HG03064 (cell line): Measurements from ENCODE around the gene ARHGEF33.
"Not testable (repeated sequence)": the region's sequence is repeated elsewhere in the genome, so short reads cannot be mapped to it uniquely, and the experiment has no call there.

ENCODE experiments used
- ATAC-seq: cut with Tn5 transposase; IDR thresholded peaks from one replicate; pipeline ENCODE4 v1.9.1; 2021; ENCODE audit warnings: low read depth; ENCODE audit not compliant: unreplicated experiment

ARHGEF33 gene

GRCh38 chr2:38907743-38908562, 18.3 kb downstream of the ARHGEF33 start:
- peak; percentile 92 for ATAC-seq

DNA sequence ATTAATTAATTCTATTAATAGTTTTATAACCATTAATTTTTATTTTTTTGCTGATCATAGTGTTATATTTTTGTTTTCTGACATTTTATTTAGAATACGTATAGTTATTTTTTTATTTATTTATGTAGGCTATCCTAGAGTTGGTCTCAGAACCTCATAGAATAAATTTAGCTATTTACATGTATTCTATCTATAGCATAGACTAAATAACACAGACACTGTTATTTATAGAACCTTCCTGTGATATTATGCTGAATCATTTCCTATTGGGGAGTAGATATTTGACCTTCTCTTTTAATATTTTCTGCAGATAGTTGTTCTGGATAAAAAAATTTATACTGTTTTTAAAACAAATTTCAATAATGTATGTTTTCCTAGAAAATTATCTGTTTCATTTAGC, 20.2 kb downstream of the ARHGEF33 start:
- ATAC-seq, result no peak

DNA sequence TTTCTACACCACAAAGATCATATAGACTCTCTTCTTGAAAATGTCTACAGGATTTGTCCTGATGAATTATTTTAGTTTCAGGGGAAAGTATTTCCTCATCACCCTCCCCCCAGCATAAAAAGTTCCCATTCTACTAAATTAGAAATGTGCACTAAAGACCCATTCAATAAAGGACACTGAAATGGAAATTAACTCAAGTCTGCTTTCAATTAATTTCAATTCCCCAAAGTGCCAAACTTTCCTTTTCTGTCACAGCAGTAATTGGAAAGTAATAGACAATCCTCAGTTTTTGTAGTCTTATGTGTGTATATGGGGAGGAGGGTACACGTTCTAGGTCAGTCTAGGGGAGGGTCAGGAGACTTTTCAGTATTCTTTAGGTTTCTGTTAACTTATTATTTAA, 21.5 kb downstream of the ARHGEF33 start:
- no peak for ATAC-seq

DNA sequence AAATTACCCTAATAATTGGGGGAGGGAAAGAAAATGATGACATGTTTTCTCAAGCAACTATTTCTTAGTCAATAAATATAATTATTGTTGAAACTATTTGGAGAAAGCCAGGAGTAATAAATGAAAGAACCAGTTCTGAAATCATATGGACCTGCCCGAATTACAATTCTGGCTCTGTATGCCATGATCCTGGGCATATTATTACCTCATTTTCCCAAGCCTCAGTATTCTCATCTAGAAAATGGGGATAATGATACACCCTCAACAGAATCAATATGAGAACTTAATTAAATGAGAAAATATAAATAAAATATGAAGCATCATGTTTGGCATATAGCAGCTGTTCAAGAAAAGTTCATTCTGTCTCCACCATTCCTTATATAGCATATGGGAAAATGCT, 22.9 kb downstream of the ARHGEF33 start:
- no peak for ATAC-seq

GRCh38 chr2:38922389-38922788, 32.7 kb downstream of the ARHGEF33 start:
- no peak for ATAC-seq

GRCh38 chr2:38922902-38923301, 33.2 kb downstream of the ARHGEF33 start:
- ATAC-seq, result no peak

GRCh38 chr2:38925982-38926381, 36.3 kb downstream of the ARHGEF33 start:
- no peak for ATAC-seq

GRCh38 chr2:38930600-38930999, 40.9 kb downstream of the ARHGEF33 start:
- ATAC-seq, result no peak

DNA sequence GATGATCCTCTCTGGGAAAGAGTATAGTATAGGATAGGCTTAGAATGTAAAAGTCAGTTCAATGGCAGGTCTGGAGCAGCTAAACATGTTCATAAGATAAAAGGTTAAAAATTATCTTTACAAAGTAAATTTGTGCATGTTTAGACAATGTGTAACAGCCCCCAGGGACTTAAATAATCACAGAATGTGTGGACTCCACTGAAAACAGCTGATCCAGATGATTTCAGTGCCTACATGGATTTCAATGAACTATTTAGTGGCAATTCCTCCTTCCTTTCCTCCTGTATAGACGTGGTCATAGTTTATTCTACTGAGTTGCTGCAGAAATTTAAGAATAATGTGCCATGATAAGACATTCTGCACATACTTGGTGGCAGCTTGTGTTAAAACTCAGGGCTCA, 42.9 kb downstream of the ARHGEF33 start:
- no peak for ATAC-seq

- no peak for ATAC-seq
These were observed 44.0 kb downstream of the ARHGEF33 start for GRCh38 chr2:38933653-38934052.

DNA sequence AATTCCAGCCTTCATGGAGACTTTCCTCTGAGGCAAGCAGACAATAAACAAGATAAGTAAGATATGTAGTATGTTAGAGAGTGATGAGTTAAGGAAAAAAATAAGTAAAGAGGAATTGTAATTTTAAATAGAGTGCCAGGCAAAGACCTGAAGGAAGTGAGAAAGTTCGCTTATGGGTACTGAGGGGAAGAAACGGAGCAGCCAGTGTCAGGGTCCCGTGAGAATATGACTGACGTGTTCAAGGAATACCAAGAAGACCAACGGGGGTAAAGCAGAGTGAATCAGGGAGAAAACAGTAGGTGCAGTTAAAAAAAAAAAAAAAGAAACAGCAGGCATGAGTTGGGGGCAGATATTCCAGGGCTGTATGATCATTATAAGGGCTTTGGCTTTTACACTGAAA, 45.1 kb downstream of the ARHGEF33 start:
- ATAC-seq, result no peak

DNA sequence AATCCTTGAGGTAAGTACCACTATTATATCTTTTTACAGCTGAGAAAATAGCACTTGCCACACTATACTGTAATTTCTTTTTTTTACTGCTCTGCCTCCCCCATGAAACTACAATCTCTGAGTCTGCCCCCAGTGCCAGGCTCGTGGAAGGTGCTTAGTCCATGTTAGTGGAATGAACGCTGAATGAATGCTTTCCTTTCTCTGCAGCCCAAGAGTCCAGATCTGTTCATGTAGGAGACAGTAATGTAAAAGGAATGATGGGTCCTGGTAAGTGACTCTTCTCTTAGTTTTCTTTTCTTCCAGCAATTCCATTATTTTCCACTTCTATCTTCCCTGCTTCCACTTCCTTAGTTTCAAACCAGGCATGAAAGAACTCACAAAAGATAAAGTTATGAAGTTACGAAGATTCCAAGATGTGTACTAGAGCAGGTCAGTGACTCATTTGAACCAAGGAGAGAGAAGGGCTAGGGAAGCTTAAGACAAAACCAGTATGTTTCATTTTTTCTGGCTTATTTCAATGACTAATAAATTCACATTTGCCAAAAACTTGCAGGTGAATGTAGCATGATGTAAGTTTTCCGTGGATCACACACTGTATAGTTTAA, 46.0 kb downstream of the ARHGEF33 start:
- ATAC-seq, result no peak

DNA sequence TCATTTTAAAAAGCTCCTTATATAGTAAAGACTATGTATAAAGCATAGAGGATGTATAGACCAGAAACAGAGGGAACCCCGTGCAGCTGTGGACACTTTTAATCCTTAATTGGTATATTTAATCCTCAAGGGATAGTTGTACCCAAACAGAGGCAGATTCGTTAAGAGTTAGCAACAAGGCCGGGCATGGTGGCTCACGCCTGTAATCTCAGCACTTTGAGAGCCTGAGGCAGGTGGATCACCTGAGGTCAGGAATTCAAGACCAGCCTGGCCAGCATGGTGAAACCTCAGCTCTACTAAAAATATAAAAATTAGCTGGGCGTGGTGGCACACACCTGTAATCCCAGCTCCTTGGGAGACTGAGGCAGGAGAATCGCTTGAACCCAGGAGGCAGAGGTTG, 46.8 kb downstream of the ARHGEF33 start:
- ATAC-seq, result not testable (repeated sequence)

DNA sequence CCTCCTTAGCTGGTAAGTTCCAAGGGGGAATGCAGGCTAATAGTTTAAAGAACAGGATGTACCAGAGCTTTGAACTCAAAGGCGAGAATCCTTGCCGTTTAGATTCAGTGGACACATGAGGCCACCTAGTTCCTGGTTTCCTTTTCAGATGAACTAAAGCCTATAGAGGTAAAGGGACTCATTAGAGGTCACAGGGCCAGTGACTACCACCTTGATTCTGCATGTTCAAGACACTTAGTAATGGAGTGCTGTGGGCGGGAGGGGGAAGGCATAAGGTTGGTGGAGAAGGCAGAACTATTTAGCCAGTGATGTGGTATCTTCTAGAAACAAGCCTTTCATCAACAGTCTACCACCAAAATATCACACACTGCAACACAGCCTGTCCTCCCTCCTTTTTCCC, 47.9 kb downstream of the ARHGEF33 start:
- ATAC-seq, result no peak

DNA sequence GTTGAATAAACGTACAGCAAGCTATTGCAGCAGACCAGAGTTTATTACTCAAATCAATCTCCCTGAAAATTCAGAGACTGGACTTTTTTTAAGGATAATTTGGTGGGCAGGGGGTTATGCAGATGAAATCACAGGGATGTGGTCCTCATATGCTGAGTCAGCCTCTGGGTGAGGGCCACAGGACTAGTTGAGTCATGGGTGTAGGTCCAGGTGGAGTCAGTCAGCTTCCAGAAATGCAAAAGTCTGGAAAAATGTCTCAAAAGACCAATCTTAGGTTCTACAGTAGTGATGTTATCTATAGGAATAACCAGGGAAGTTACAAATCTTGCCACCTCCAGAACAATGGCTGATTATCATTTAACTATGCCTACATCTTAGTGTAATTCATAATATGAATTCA, 51.1 kb downstream of the ARHGEF33 start:
- no peak for ATAC-seq

DNA sequence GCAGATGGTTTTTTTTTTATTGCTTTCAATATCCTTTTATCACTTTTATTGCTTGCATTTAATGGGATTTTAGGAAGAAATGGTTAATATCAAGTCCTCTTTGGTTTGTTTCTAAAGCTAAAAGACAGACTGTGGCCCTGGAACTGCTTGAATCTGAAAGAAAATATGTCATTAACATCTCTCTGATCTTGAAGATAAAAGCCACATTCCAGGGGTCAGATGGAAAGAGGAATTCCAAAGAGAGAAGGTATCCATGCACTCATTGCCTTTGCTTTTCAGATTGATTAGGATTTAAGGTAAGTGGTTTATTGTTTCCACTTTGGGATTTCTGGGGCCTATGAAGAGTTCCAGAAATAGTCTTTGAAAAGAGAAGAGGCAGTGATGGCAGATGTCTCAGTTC, 54.1 kb downstream of the ARHGEF33 start:
- no peak for ATAC-seq

GRCh38 chr2:38945372-38945771, 55.7 kb downstream of the ARHGEF33 start:
- no peak for ATAC-seq

GRCh38 chr2:38945911-38946310, 56.2 kb downstream of the ARHGEF33 start:
- no peak for ATAC-seq

DNA sequence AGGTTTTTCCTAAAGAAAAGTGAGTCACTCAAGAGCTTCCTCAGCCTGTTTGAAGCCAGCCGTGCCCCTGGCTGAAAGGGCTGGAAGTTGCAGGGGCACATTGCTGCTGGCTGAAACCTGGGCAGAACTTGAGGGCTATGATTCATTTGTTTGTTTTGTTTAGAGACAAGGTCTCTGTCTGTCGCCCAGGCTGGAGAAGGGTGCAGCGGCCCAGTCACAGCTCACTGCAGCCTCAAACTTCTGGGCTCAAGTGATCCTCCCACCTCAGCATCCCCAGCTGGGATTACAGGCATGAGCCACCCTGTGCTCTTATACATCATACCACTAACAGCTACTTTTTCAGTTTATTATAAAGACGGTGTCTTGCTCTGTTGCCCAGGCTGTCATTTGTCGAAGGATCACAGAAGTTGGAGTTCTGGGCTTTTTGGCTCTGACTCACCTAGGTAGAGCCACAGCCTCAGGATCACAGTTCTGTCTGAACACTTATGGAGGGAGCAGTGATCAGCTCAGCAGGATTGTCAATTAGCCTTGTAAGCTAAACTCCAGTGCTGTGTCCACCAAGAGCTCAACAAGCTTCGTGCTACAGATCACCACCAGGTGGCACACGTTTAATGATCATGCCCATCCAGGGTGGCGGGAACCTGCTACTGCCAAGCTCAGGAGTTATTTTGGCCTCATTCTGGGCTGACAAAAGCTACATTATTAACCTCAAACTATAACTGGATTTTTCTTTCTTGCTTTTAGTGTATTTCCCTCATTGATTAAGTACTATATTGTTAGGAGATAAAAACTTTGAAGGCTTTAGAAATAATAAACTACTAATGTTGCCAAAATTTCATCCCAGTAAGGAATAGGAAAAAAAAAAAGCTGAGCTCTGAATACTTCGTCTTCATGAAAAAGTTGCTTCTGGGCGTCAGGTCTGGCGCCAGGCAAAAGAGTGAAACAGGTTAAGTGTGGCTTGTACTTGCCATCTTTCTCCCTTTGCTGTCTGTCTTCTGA, 57.9 kb downstream of the ARHGEF33 start:
- no peak for ATAC-seq

GRCh38 chr2:38948387-38948882, 58.8 kb downstream of the ARHGEF33 start:
- no peak for ATAC-seq

DNA sequence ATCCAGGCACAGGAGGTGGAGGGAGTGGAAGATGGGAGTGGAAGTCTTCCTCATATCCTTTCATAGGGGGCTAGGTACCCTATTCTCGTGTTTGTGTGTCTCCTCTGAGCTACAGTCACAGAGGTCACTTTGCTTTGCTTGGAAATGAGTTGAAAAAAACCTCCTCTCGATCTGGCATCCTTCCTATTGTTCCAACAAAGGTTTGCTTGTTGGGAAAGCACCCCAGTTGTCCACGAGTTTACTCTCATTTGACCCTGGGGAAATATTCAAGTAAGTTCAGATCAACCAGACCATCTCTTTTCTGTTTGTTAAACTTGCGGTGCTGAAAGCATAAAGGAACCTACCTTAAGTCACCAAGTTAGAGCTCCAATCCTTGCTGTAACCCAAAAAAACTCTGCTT, 59.3 kb downstream of the ARHGEF33 start:
- ATAC-seq, result no peak
